K562 (cell line): ENCODE results near the gene SEMA3C. TPM values are rescaled to one million over a fixed set of nuclear protein-coding genes. Genes with fewer than 3 reads are reported as not detected.

Experiments used
- CHD7 ChIP-seq: fragments of 200-600 bp; sonication (generic); IDR thresholded peaks from one replicate; pipeline ENCODE4 v1.6.1; 2012; ENCODE audit warnings: mild to moderate bottlenecking, low read depth, low read length, inconsistent platforms
- ZBTB2 ChIP-seq: fragments of 450-650 bp; IDR thresholded peaks from 2 replicates; pipeline ENCODE4 v1.6.1; 2016; ENCODE audit warnings: antibody characterized with exemption
- polyA plus RNA-seq, 8 experiments: library from polyadenylated mRNA; depleted of rRNA in 4 of 8; stranded (reverse) in 5 of 8; unstranded in 3 of 8; fragments of >200 nt; fragmentation: Nextera tagmentation in 2 of 8; fragmentation: Illumina TruSeq in 1 of 8; extraction: Ambion mirVana in 2 of 8; extraction: Trizol in 1 of 8; gene quantifications; 2 replicates each; pipeline versions ENCODE4 v1.2.1 to v1.2.3, GENCODE V29; 2011 to 2014; ENCODE audit warnings: inconsistent platforms in 1 of 8, missing spikeins in 1 of 8
- total RNA-seq, 7 experiments: library from RNA; depleted of rRNA in 6 of 7; stranded (reverse); fragments of >200 nt in 6 of 7; fragmentation: Illumina TruSeq in 2 of 7; extraction: Trizol in 2 of 7; gene quantifications; 2 replicates each; pipeline versions ENCODE4 v1.2.1 to v1.2.3, GENCODE V29; 2011 to 2021; ENCODE audit warnings: low replicate concordance in 1 of 7

Gene SEMA3C
- total and polyA plus RNA-seq, 9 of the 15 experiments (the other 6 are each of a cell fraction or from before 2014, with no cell fraction given): 0.04 to 0.36 (median 0.12) TPM; not detected in 3

- no peak for TF ChIP-seq CHD7
- TF ChIP-seq ZBTB2: no peak
These were observed 45.7 kb downstream of the SEMA3C start (continued) for GRCh38 chr7:80873140-80873539.
